Measurements from ENCODE around the gene CTRL.

GRCh38 chr16:67885545-67885944 lies 46.1 kb downstream of the CTRL start:
- TF ChIP-seq CTCF (IDR thresholded peaks at IDR 0.05; ENCODE audit: low read depth, low read length) (no peak), POLR2A (IDR thresholded peaks at IDR 0.05; ENCODE audit: extremely low read depth, insufficient read length) (no peak), MAX (IDR thresholded peaks at IDR 0.05; ENCODE audit: low read depth, low read length) (no peak)

All from NB4 (cell line).